GM12892 (cell line): ENCODE data around the gene EFCAB12.

Experiments used
- POLR2A ChIP-seq: IDR thresholded peaks from 2 replicates; pipeline ENCODE4 v1.6.1; 2011; ENCODE audit warnings: low read depth, low read length, control low read depth
- POLR2AphosphoS5 ChIP-seq: IDR thresholded peaks from 2 replicates; pipeline ENCODE4 v1.6.1; 2011; ENCODE audit warnings: low read depth, low read length, control low read depth
- TAF1 ChIP-seq: IDR thresholded peaks from 2 replicates; pipeline ENCODE4 v1.6.1; 2011; ENCODE audit warnings: low read depth, mild to moderate bottlenecking, control low read depth, low read length, borderline replicate concordance

DNA sequence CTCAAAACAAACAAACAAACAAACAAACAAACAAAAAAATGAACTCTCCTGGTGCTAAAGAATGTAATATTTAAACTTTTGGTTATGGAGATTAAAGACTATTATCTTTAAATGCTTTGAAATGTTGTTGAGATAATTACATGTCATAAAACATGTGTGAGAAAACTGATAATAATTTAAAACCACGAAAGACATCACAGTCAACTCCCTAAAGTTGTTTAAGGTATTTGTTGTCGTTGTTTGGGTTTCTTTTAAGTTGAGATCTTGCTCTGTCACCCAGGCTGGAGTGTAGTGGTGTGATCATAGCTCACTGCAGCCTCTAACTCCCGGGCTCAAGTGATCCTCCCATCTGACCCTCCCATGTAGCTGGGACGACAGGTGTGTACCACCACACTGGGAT, 12.0 kb downstream of the EFCAB12 start:
- no peak for TF ChIP-seq POLR2AphosphoS5
- no peak for TF ChIP-seq POLR2A
- no peak for TF ChIP-seq TAF1
